ENCODE results near the gene TMSB4X.
"Not testable (repeated sequence)": the region's sequence is repeated elsewhere in the genome, so short reads cannot be mapped to it uniquely, and the experiment has no call there.

TMSB4X gene

GRCh38 chrX:12974305-12974795, 560 bp upstream of the TMSB4X start:
- in situ Hi-C loops (cut with HindIII; ENCODE audit: low sequenced_read_pairs), result no loop called here

- in situ Hi-C loops (cut with HindIII; ENCODE audit: low sequenced_read_pairs), result no loop called here
Measured at GRCh38 chrX:12975670-12975965, 708 bp downstream of the TMSB4X start.

DNA sequence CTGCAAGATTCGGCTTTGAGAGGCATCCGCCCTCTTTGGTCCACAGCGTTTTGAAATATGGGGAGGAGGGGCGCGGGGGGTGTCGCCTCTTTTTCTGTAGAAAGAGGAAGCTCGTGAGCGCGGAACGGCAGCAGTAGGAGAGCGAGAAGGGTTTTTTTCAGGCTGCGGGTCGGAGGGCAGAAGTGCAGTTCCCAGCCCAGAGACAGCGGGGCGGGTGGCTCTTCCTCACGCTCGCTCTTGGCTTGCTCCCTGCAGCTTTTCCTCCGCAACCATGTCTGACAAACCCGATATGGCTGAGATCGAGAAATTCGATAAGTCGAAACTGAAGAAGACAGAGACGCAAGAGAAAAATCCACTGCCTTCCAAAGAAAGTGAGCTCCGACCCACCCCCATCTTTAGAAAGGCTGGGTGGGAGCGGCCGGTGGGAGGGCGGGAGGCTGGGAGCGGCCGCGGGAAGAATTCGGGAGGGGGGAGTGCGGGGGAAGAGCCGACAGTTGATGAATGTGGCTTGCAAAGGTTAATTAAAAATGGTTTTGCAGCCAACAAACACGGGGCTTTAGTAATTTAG, 1.2 kb downstream of the TMSB4X start:
- in situ Hi-C loops (cut with HindIII; ENCODE audit: low sequenced_read_pairs), result no loop called here

GRCh38 chrX:12976819-12977732, 2.2 kb downstream of the TMSB4X start:
- in situ Hi-C loops (cut with HindIII; ENCODE audit: low sequenced_read_pairs), result not testable (repeated sequence)

- in situ Hi-C loops (cut with HindIII; ENCODE audit: low sequenced_read_pairs), result no loop called here
Measured at GRCh38 chrX:12977761-12978204, 2.9 kb downstream of the TMSB4X start.

DNA sequence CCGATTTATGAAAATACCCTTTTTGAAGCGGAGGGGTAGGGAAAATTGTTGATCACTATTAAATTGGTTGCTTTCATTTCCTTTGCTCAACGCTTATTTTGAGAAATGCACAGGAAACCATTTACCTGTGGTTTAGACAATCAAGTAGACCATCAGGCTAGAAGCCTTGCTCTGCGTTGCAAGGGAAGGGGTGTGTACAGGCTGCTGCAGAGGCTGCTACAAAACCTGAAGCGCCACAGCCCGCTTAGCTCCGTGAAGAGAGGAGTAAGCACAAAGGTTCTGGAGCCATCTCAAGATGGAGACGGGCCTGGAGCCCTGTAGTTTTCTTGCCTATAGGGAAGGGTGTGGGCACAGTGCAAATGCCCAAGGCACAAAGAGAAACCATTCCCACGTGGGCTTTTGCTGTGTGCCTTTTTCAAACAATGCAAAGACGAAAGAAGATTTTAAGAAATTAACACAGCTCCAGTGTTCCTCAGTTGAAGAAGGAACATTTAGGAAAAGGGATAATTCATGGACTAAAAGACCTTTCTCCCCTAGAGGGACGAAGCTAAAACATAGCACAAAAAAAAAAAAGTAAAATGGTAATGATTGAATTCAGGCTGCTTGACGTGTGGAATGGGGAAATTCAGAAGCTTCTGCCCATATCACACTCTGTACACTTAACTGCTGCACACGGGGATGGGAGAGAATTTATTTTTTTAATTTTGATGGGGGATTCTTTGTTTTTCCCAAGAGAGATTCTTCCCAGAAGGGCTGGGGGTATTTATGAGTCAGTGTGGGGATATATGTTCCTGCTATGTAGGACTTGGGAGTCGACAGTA, 3.5 kb downstream of the TMSB4X start:
- in situ Hi-C loops (cut with HindIII; ENCODE audit: low sequenced_read_pairs), result no loop called here

GRCh38 chrX:12979026-12979607, 4.2 kb downstream of the TMSB4X start:
- in situ Hi-C loops (cut with HindIII; ENCODE audit: low sequenced_read_pairs), result no loop called here

- in situ Hi-C loops (cut with HindIII; ENCODE audit: low sequenced_read_pairs), result no loop called here
Measured at GRCh38 chrX:12979616-12980015, 4.7 kb downstream of the TMSB4X start.

GRCh38 chrX:12980039-12980438, 5.1 kb downstream of the TMSB4X start:
- in situ Hi-C loops (cut with HindIII; ENCODE audit: low sequenced_read_pairs), result not testable (repeated sequence)

- in situ Hi-C loops (cut with HindIII; ENCODE audit: low sequenced_read_pairs), result no loop called here
Measured at GRCh38 chrX:12981880-12982279, 7.0 kb downstream of the TMSB4X start.

DNA sequence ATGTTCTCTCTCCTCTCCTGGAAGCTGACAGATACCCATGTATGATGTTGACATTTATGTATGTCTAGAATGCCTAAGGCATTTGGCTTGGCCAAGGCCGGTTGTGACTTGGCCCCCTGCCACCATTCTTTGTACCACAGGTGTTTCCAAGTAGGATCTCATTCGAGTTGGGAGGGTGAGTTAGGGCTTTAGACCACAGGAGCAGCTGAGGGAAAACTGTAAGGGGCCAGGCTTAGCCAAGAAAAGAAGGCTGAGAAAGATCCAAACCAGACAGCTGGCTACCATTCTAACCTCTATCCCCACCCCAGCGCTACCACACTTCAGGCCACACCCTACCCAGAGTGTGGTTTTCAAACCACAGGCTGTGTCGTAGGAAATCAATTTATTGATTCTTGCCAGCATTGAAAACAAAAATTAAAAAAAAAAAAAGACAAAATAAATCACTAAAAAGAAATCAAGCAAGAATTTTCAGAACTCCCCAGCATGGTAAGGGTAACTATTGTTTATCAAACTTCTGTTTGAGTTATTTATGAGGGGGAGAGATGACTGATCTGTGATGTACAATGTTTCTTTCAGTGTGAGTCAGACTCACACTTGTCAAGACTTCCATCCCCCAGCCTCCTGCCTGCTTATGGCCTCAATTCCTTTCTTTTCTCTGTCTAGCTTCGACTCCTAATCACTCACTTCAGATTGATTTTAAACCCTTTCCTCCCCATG, 9.9 kb downstream of the TMSB4X start:
- in situ Hi-C loops (cut with HindIII; ENCODE audit: low sequenced_read_pairs), result no loop called here

DNA sequence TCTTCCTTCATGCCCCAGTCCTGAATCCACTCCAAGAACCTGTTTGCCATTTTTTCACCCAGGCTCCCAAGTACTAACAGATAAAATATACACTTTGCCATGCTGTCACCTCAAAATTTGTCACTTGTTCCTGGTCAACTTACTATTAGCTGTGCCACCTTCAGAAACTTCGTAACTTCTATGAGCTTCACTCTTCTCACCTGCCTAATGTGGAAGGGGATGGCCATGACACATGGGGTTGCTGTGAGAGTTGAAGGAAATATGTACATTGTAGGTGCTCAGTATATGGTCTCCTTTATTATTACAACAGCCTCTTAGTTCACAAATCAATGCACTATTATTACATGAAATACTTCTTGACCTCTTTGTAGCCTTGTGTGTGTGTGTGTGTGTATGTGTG, 10.4 kb downstream of the TMSB4X start:
- in situ Hi-C loops (cut with HindIII; ENCODE audit: low sequenced_read_pairs), result no loop called here

DNA sequence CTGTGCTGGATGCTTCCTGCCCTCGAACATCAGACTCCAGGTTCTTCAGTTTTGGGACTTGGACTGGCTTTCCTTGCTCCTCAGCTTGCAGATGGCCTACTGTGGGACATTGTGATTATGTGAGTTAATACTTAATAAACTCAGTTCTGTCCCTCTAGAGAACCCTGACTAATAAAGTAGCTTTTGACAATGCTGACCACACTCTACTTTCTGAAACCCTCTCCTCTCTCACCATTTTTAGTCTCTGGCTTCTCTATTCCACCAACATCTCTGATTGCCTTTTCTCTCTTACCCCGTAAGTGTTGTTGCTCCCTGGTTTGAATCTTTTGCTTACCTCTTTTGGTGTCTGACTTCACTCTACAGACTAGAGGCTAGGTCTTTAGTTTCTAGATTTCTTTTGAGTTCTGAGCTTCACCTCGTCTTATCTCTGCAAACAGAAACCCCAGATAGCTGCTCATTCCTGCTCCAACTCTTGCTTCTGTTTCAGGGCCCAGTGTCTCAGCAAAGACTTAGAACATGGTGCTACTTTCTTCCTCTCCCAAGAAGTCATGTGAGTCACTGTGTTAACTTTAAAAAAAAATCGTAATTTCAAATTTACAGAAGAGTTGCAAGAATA, 11.4 kb downstream of the TMSB4X start:
- in situ Hi-C loops (cut with HindIII; ENCODE audit: low sequenced_read_pairs), result no loop called here

DNA sequence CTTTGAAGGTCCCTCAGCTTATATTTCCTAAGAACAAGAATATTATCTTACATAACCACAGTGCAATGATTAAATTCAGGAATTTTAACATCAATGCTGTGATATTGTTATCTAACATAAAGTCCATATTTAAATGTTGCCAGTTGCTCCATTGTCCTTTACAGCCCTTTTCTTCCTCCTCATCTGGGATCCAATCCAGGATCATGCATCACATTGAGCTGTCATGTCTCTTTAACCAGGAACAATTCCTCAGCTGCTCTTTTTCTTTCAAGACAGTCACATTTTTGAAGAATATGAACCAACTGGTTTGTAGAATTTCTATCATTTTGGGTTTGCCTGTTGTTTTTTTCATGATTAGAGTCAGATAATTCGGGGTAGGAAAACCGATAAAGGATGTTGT, 12.0 kb downstream of the TMSB4X start:
- in situ Hi-C loops (cut with HindIII; ENCODE audit: low sequenced_read_pairs), result no loop called here

- in situ Hi-C loops (cut with HindIII; ENCODE audit: low sequenced_read_pairs), result no loop called here
Measured at GRCh38 chrX:12987340-12987739, 12.4 kb downstream of the TMSB4X start.

- in situ Hi-C loops (cut with HindIII; ENCODE audit: low sequenced_read_pairs), result no loop called here
Measured at GRCh38 chrX:12987900-12988594, 13.1 kb downstream of the TMSB4X start.

- in situ Hi-C loops (cut with HindIII; ENCODE audit: low sequenced_read_pairs), result no loop called here
Measured at GRCh38 chrX:12988797-12989196, 13.9 kb downstream of the TMSB4X start.

DNA sequence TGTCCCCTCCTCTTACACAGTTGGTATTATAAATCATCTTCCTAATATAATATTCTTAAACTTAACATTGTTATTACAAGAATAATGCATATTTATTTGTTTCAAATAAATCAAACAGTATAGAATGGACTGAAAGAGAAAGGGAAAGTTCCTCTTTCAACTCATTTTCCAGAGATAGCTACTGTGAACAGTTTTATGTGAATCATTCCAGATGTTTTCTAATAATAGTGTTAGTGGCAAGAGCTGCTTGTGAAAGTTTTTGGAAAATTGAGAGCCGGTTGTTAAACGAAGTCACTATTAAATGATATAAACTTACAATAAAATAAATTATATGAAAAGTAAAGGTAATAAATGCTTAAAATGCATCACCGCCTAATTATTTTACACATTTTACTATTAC, 14.6 kb downstream of the TMSB4X start:
- in situ Hi-C loops (cut with HindIII; ENCODE audit: low sequenced_read_pairs), result no loop called here

DNA sequence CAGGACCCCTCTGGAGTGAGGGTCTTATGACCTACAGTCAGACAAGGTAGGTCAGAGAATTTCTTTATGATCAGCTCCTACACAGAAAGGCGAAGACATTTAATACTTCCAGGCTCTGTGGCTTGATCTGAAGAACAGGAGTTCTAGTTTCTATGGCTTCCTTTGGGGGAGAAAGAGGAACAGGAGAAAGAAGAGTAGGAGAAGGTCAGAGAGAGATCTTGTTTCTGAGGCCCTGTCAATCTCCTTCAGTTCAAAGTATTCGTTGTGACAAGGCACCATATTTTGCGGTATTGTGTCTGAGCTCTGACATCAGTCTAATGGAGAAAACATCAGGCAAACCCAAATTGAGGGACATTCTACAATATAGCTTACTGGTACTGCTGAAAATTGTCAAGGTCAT, 16.7 kb downstream of the TMSB4X start:
- in situ Hi-C loops (cut with HindIII; ENCODE audit: low sequenced_read_pairs), result no loop called here
